PC-3 (cell line): Measurements from ENCODE around the gene C3orf52. TPM values are rescaled to one million over a fixed set of nuclear protein-coding genes. Genes with fewer than 3 reads are reported as not detected.
A peak's percentile ranks its signal among the peaks of the same experiment; 100 is the strongest.

Experiments used
- ATAC-seq: fragments of 200-7000 bp; cut with Tn5 transposase; 2 replicates; pipeline ENCODE4 v1.9.1; 2020; ENCODE audit warnings: mild to moderate bottlenecking, moderate library complexity
- BruUV-seq: library from RNA; stranded (reverse); fragments of 400-500 nt; replicated peaks from 2 replicates; lab custom pipeline; 2021; lab: Mats Ljungman, UMichigan
- CTCF ChIA-PET: fragments of 300-600 bp; sonication (Branson Sonifier 250); formaldehyde crosslinking; loops from one replicate; lab custom pipeline; 2022; ENCODE audit warnings: antibody characterized with exemption; lab: Charles Lee
- POLR2A ChIA-PET: fragments of 300-600 bp; sonication (Branson Sonifier 250); formaldehyde crosslinking; loops from one replicate; lab custom pipeline; 2022; ENCODE audit warnings: antibody characterized with exemption; ENCODE audit not compliant: unreplicated experiment; lab: Charles Lee
- DNase-seq: peaks from one replicate; pipeline ENCODE4 v3.0.0-alpha.2; 2015
- H2AFZ ChIP-seq: fragments of 300-600 bp; sonication (generic); 2 replicates; pipeline ENCODE4 v1.6.0; 2016; ENCODE audit warnings: antibody characterized with exemption, low read length
- H3F3A ChIP-seq: fragments of 300-600 bp; sonication (generic); one replicate; pipeline ENCODE4 v1.6.0; 2017; ENCODE audit warnings: antibody characterized with exemption, low read length, control low read depth, mild to moderate bottlenecking; ENCODE audit not compliant: unreplicated experiment
- H3K27ac ChIP-seq: fragments of 300-600 bp; sonication (generic); 2 replicates; pipeline ENCODE4 v1.5.1; 2016; ENCODE audit warnings: mild to moderate bottlenecking, low read length
- H3K27me3 ChIP-seq: fragments of 300-600 bp; sonication (generic); 2 replicates; pipeline ENCODE4 v1.6.1; 2016; ENCODE audit warnings: low read length, mixed read lengths
- H3K36me3 ChIP-seq: fragments of 300-600 bp; sonication (generic); 2 replicates; pipeline ENCODE4 v1.6.1; 2016; ENCODE audit warnings: low read depth, mixed run types, low read length, mixed read lengths
- H3K4me1 ChIP-seq: fragments of 300-600 bp; sonication (generic); 2 replicates; pipeline ENCODE4 v1.5.1; 2016; ENCODE audit warnings: low read length; ENCODE audit not compliant: insufficient read depth
- H3K4me2 ChIP-seq: fragments of 300-600 bp; sonication (generic); 2 replicates; pipeline ENCODE4 v1.6.0; 2016; ENCODE audit warnings: low read length
- H3K4me3 ChIP-seq: fragments of 300-600 bp; sonication (generic); 2 replicates; pipeline ENCODE4 v1.5.1; 2016; ENCODE audit warnings: mild to moderate bottlenecking, low read length, mixed read lengths
- H3K79me2 ChIP-seq: fragments of 300-600 bp; sonication (generic); 2 replicates; pipeline ENCODE4 v1.6.1; 2017; ENCODE audit warnings: low read length, mixed read lengths
- H3K9ac ChIP-seq: fragments of 300-600 bp; sonication (generic); 2 replicates; pipeline ENCODE4 v1.6.0; 2016; ENCODE audit warnings: mild to moderate bottlenecking, low read length
- H3K9me2 ChIP-seq: fragments of 300-600 bp; sonication (generic); replicated peaks from 2 replicates; pipeline ENCODE4 v1.6.1; 2016; ENCODE audit warnings: mixed run types, low read length, mixed read lengths
- H3K9me3 ChIP-seq: fragments of 300-600 bp; sonication (generic); 2 replicates; pipeline ENCODE4 v1.6.1; 2016; ENCODE audit warnings: low read length, mixed read lengths
- H4K20me1 ChIP-seq: fragments of 300-600 bp; sonication (generic); 2 replicates; pipeline ENCODE4 v1.6.1; 2016; ENCODE audit warnings: low read length, mixed read lengths
- CTCF ChIP-seq: fragments of 300-600 bp; sonication (generic); conservative IDR thresholded peaks from 2 replicates; pipeline ENCODE4 v1.5.1; 2017; ENCODE audit warnings: antibody characterized with exemption, low read depth, mild to moderate bottlenecking, low read length
- EZH2 ChIP-seq: fragments of 300-600 bp; sonication (generic); IDR thresholded peaks from one replicate; pipeline ENCODE4 v1.6.1; 2017; ENCODE audit warnings: antibody characterized with exemption, mild to moderate bottlenecking, low read length; ENCODE audit not compliant: unreplicated experiment
- EZH2phosphoT487 ChIP-seq: fragments of 300-600 bp; sonication (generic); IDR thresholded peaks from 2 replicates; pipeline ENCODE4 v1.6.1; 2018; ENCODE audit warnings: mild to moderate bottlenecking, antibody characterized with exemption, low read length, borderline replicate concordance
- intact Hi-C: fragments of 100-400 bp; cut with micrococcal nuclease; formaldehyde crosslinking; loops from 2 replicates; pipeline ENCODE4 v1.9.0; 2023
- total RNA-seq: library from RNA; depleted of rRNA; stranded (reverse); fragments of >200 nt; gene quantifications from 2 replicates; pipeline ENCODE4 v1.2.3, GENCODE V29; 2014

Gene C3orf52
- total RNA-seq, 1 experiment from 2014 or later: 16.7 TPM

GRCh38 chr3:112133626-112134334 is 47.6 kb downstream of the C3orf52 start:
- CTCF ChIA-PET: no interaction called here
- Histone ChIP-seq H4K20me1 (no peaks in the 10 kb centered on the region), H3K27ac (no peak overlapping the region), H3K36me3 (no peaks in the 10 kb centered on the region), H2AFZ (no peak overlapping the region), H3F3A (no peaks in the 10 kb centered on the region), H3K9ac (no peak overlapping the region), H3K4me1 (peaks cover 11% of the 10 kb centered on the region), H3K9me3 (no peaks in the 10 kb centered on the region), H3K4me3 (no peak overlapping the region), H3K27me3 (no peaks in the 10 kb centered on the region), H3K79me2 (no peaks in the 10 kb centered on the region), H3K9me2 (no peaks in the 10 kb centered on the region), H3K4me2 (no peak overlapping the region)
- POLR2A ChIA-PET: no interaction called here
- intact Hi-C loops: no loop called here
- ATAC-seq (no peak), DNase-seq (no peak)
- no TSS peak for BruUV-seq
- no peak for TF ChIP-seq EZH2
- no peak for TF ChIP-seq CTCF
- no peak for TF ChIP-seq EZH2phosphoT487

GRCh38 chr3:112134335-112135124 is 48.3 kb downstream of the C3orf52 start:
- H3K79me2 ChIP-seq: no peaks in the 10 kb centered on the region
- H3K4me1 ChIP-seq: peaks cover 11% of the 10 kb centered on the region
- H3K4me3 ChIP-seq: no peak overlapping the region
- H3K9ac ChIP-seq: no peak overlapping the region
- TF ChIP-seq CTCF (no peak), EZH2 (no peak), EZH2phosphoT487 (no peak)
- H3K9me3 ChIP-seq: no peaks in the 10 kb centered on the region
- no peaks in the 10 kb centered on the region for H3K9me2 ChIP-seq
- BruUV-seq: no TSS peak
- no peak overlapping the region for H3K27ac ChIP-seq
- no peak overlapping the region for H2AFZ ChIP-seq
- intact Hi-C loops: loop anchor here (5.0 kb wide), 1 partner anchor 398 kb away; no protein-coding TSS in a partner anchor
- peak; percentile 40 for DNase-seq
- no peaks in the 10 kb centered on the region for H4K20me1 ChIP-seq
- no peaks in the 10 kb centered on the region for H3F3A ChIP-seq
- POLR2A ChIA-PET: no interaction called here
- CTCF ChIA-PET: no interaction called here
- no peaks in the 10 kb centered on the region for H3K36me3 ChIP-seq
- H3K4me2 ChIP-seq: no peak overlapping the region
- no peaks in the 10 kb centered on the region for H3K27me3 ChIP-seq
- ATAC-seq: peak; percentile 61
